ENCODE measurements around the gene TBCK. TPM values are rescaled to one million over a fixed set of nuclear protein-coding genes. Genes with fewer than 3 reads are reported as not detected.

Gene TBCK
- total RNA-seq, 4 donors from 2014 or later, result 22.7 to 28.7 (median 27.3) TPM

DNA sequence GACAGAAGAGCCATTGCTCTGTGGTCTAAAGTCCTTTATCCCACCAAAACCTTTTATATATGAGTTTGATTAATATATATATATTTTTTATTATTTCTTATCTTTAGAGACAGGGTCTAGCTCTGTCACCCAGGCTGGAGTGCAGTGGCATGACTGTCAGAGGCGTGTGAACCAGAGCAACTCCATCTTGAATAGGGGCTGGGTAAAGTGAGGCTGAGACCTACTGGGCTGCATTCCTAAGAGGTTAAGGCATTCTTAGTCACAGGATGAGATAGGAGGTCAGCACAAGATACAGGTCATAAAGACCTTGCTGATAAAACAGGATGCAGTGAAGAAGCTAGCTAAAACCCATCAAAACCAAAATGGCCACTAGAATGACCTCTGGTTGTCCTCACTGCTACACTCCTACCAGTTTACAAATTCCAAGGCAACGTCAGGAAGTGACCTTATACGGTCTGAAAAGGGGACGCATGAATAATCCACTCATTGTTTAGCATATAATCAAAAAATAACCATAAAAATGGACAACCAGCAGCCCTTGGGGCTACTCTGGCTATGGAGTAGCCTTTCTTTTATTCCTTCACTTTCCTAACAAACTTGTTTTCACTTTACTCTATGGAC lies 10.5 kb downstream of the TBCK start:
- intact Hi-C loops (cut with DNase I), result no loop called here
- no peaks in the 10 kb centered on the region for H3K4me1 ChIP-seq
- no peaks in the 10 kb centered on the region for H3K9me3 ChIP-seq
- peaks cover 4 to 18% (median 8%) of the 10 kb centered on the region in 4 donors for H3K36me3 ChIP-seq
- H3K4me3 ChIP-seq, result no peak overlapping the region
- no peak for DNase-seq (ENCODE audit: extremely low spot score)
- no peaks in the 10 kb centered on the region for H3K27me3 ChIP-seq
- WGBS, result 92% methylated on average over 4 of the region's 4 CpGs
- TF ChIP-seq EP300 (IDR thresholded peaks at IDR 0.05), result no peak
- no peak for TF ChIP-seq POLR2AphosphoS5 (IDR thresholded peaks at IDR 0.05)
- no peak for TF ChIP-seq POLR2A (IDR thresholded peaks at IDR 0.05; ENCODE audit: low read depth)
- TF ChIP-seq, protein P1, sequence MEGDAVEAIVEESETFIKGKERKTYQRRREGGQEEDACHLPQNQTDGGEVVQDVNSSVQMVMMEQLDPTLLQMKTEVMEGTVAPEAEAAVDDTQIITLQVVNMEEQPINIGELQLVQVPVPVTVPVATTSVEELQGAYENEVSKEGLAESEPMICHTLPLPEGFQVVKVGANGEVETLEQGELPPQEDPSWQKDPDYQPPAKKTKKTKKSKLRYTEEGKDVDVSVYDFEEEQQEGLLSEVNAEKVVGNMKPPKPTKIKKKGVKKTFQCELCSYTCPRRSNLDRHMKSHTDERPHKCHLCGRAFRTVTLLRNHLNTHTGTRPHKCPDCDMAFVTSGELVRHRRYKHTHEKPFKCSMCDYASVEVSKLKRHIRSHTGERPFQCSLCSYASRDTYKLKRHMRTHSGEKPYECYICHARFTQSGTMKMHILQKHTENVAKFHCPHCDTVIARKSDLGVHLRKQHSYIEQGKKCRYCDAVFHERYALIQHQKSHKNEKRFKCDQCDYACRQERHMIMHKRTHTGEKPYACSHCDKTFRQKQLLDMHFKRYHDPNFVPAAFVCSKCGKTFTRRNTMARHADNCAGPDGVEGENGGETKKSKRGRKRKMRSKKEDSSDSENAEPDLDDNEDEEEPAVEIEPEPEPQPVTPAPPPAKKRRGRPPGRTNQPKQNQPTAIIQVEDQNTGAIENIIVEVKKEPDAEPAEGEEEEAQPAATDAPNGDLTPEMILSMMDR (IDR thresholded peaks at IDR 0.05), result no peak
- no peak overlapping the region for H3K27ac ChIP-seq (replicated peaks in 1 of 4)

GRCh38 chr4:106304632-106305031 lies 11.4 kb downstream of the TBCK start:
- Histone ChIP-seq H3K4me3 (no peak overlapping the region), H3K36me3 (peaks cover 7 to 24% (median 10%) of the 10 kb centered on the region in 4 donors), H3K27ac (replicated peaks in 1 of 4) (no peak overlapping the region), H3K27me3 (no peaks in the 10 kb centered on the region), H3K9me3 (no peaks in the 10 kb centered on the region), H3K4me1 (no peaks in the 10 kb centered on the region)
- no peak for TF ChIP-seq POLR2A (IDR thresholded peaks at IDR 0.05; ENCODE audit: low read depth)
- TF ChIP-seq POLR2AphosphoS5 (IDR thresholded peaks at IDR 0.05), result no peak
- TF ChIP-seq EP300 (IDR thresholded peaks at IDR 0.05), result no peak
- TF ChIP-seq, protein P1 (IDR thresholded peaks at IDR 0.05), result no peak
- DNase-seq (ENCODE audit: extremely low spot score), result no peak
- intact Hi-C loops (cut with DNase I), result no loop called here

DNA sequence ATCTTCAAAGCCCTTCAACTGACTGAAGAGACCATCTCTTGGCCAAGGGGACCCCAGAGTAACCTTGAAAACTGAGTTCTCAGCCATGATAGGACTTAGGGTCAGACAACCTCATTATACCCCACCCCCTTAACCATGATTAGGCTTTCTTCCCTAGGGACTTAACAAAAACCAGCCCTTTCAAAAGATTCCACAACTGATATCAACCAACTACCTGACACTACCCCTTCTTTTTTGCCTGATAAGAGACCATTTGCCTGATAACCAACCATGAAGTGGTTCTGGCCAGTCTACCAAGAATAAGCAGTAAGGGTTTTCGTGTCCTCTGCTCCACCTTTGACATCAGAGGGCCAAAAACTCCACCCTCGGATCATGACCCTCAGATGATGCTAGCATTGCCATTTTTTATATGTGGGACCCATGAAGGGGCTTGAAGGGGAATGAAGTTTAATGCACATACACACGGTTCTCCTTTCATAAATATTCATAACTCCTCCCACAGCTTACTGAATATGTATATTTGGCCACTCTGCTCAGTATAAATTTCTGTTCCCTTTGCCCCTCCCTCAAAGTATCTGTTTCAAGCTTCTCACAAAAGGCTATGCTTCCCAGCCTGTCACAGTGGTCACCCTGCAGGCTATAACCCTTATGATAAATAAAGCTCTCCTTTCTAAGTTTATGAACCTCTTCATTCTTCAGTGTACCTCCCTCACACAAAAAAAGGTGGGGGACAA lies 12.3 kb downstream of the TBCK start:
- 96% methylated on average over 3 of the region's 3 CpGs for WGBS
- no peak overlapping the region for H3K4me3 ChIP-seq
- no peaks in the 10 kb centered on the region for H3K4me1 ChIP-seq
- intact Hi-C loops (cut with DNase I), result no loop called here
- peaks cover 7 to 28% (median 12%) of the 10 kb centered on the region in 4 donors for H3K36me3 ChIP-seq
- H3K9me3 ChIP-seq, result no peaks in the 10 kb centered on the region
- H3K27ac ChIP-seq (replicated peaks in 1 of 4), result no peak overlapping the region
- H3K27me3 ChIP-seq, result no peaks in the 10 kb centered on the region
- TF ChIP-seq POLR2A (IDR thresholded peaks at IDR 0.05; ENCODE audit: low read depth) (no peak), EP300 (IDR thresholded peaks at IDR 0.05) (no peak), POLR2AphosphoS5 (IDR thresholded peaks at IDR 0.05) (no peak)
- TF ChIP-seq, protein P1 (IDR thresholded peaks at IDR 0.05), result no peak
- no peak for DNase-seq (ENCODE audit: extremely low spot score)

DNA sequence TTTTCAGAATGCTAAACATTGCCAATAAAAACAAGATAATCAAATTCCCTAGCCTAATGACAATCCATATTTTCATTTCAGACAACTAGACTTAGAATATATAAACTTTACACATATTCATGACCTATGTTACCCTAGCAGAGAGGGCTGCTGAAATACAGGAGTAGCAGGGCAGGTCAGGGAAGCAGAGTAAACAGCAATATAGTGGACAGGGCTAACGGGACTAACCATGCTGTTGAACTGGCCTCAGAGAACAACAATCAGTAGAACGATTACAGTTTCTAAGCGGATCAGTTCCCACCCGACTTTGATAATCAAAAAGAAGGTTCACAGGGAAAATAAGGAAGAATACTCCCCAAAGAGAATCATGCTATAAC lies 14.0 kb downstream of the TBCK start:
- TF ChIP-seq, protein P1 (IDR thresholded peaks at IDR 0.05), result no peak
- no peak for TF ChIP-seq POLR2AphosphoS5 (IDR thresholded peaks at IDR 0.05)
- TF ChIP-seq POLR2A (IDR thresholded peaks at IDR 0.05; ENCODE audit: low read depth), result no peak
- TF ChIP-seq EP300 (IDR thresholded peaks at IDR 0.05), result no peak
- no peak for DNase-seq (ENCODE audit: extremely low spot score)
- Histone ChIP-seq H3K27me3 (no peaks in the 10 kb centered on the region), H3K27ac (replicated peaks in 1 of 4) (no peak overlapping the region), H3K36me3 (peaks cover 3 to 31% (median 7%) of the 10 kb centered on the region in 4 donors), H3K4me1 (no peaks in the 10 kb centered on the region), H3K9me3 (no peaks in the 10 kb centered on the region), H3K4me3 (no peak overlapping the region)
- intact Hi-C loops (cut with DNase I), result no loop called here
- WGBS, result 95% methylated on average over 4 of the region's 4 CpGs
